CD4-positive, alpha-beta T cell treated with Interleukin-4 for 1 hour (primary cell): Measurements from ENCODE around the gene RERE.
A peak's percentile ranks its signal among the peaks of the same experiment; 100 is the strongest.

Experiments used
- DNase-seq, 2 donors: peaks; one replicate each; pipeline ENCODE4 v3.0.0-alpha.2; 2020 to 2022

Gene RERE

GRCh38 chr1:8439015-8439702, 378.3 kb downstream of the RERE start:
- DNase-seq, result peak in 1 of 2 donors; percentile 72

- DNase-seq, result no peak
Observed at GRCh38 chr1:8438489-8438888, 379.0 kb downstream of the RERE start.

- no peak for DNase-seq
Observed at GRCh38 chr1:8437347-8437746, 380.1 kb downstream of the RERE start.

GRCh38 chr1:8435569-8436071, 381.8 kb downstream of the RERE start:
- no peak for DNase-seq

- DNase-seq, result no peak
Observed at GRCh38 chr1:8434101-8434500, 383.3 kb downstream of the RERE start.

- no peak for DNase-seq
Observed at GRCh38 chr1:8431784-8432183, 385.7 kb downstream of the RERE start.

- peak; percentile 43 to 59 for DNase-seq
Observed at GRCh38 chr1:8431019-8431418, 386.4 kb downstream of the RERE start.

GRCh38 chr1:8430476-8430875, 387.0 kb downstream of the RERE start:
- no peak for DNase-seq

GRCh38 chr1:8429549-8430110, 387.8 kb downstream of the RERE start:
- DNase-seq, result no peak

GRCh38 chr1:8428441-8428840, 389.0 kb downstream of the RERE start:
- DNase-seq, result no peak

GRCh38 chr1:8427986-8428385, 389.5 kb downstream of the RERE start:
- DNase-seq, result no peak

GRCh38 chr1:8427493-8427892, 389.9 kb downstream of the RERE start:
- DNase-seq, result peak; percentile 65 to 72

GRCh38 chr1:8426996-8427395, 390.4 kb downstream of the RERE start:
- no peak for DNase-seq

GRCh38 chr1:8425781-8426161, 391.7 kb downstream of the RERE start:
- DNase-seq, result no peak

- no peak for DNase-seq
Observed at GRCh38 chr1:8425150-8425780, 392.2 kb downstream of the RERE start.

GRCh38 chr1:8424539-8425116, 392.8 kb downstream of the RERE start:
- peak; percentile 55 to 66 for DNase-seq

- DNase-seq, result peak; percentile 38 to 56
Observed at GRCh38 chr1:8423692-8424538, 393.5 kb downstream of the RERE start.

GRCh38 chr1:8423269-8423691, 394.2 kb downstream of the RERE start:
- DNase-seq, result peak in 1 of 2 donors; percentile 43

GRCh38 chr1:8422510-8423268, 394.8 kb downstream of the RERE start:
- no peak for DNase-seq

GRCh38 chr1:8421721-8422120, 395.7 kb downstream of the RERE start:
- no peak for DNase-seq

GRCh38 chr1:8420318-8420717, 397.1 kb downstream of the RERE start:
- DNase-seq, result no peak

GRCh38 chr1:8419861-8420260, 397.6 kb downstream of the RERE start:
- DNase-seq, result no peak
